ENCODE measurements around the gene ZFYVE9.
"Not testable (repeated sequence)": the region's sequence is repeated elsewhere in the genome, so short reads cannot be mapped to it uniquely, and the experiment has no call there.

The ZFYVE9 gene, protein sequence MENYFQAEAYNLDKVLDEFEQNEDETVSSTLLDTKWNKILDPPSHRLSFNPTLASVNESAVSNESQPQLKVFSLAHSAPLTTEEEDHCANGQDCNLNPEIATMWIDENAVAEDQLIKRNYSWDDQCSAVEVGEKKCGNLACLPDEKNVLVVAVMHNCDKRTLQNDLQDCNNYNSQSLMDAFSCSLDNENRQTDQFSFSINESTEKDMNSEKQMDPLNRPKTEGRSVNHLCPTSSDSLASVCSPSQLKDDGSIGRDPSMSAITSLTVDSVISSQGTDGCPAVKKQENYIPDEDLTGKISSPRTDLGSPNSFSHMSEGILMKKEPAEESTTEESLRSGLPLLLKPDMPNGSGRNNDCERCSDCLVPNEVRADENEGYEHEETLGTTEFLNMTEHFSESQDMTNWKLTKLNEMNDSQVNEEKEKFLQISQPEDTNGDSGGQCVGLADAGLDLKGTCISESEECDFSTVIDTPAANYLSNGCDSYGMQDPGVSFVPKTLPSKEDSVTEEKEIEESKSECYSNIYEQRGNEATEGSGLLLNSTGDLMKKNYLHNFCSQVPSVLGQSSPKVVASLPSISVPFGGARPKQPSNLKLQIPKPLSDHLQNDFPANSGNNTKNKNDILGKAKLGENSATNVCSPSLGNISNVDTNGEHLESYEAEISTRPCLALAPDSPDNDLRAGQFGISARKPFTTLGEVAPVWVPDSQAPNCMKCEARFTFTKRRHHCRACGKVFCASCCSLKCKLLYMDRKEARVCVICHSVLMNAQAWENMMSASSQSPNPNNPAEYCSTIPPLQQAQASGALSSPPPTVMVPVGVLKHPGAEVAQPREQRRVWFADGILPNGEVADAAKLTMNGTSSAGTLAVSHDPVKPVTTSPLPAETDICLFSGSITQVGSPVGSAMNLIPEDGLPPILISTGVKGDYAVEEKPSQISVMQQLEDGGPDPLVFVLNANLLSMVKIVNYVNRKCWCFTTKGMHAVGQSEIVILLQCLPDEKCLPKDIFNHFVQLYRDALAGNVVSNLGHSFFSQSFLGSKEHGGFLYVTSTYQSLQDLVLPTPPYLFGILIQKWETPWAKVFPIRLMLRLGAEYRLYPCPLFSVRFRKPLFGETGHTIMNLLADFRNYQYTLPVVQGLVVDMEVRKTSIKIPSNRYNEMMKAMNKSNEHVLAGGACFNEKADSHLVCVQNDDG (N-terminal part only)

DNA sequence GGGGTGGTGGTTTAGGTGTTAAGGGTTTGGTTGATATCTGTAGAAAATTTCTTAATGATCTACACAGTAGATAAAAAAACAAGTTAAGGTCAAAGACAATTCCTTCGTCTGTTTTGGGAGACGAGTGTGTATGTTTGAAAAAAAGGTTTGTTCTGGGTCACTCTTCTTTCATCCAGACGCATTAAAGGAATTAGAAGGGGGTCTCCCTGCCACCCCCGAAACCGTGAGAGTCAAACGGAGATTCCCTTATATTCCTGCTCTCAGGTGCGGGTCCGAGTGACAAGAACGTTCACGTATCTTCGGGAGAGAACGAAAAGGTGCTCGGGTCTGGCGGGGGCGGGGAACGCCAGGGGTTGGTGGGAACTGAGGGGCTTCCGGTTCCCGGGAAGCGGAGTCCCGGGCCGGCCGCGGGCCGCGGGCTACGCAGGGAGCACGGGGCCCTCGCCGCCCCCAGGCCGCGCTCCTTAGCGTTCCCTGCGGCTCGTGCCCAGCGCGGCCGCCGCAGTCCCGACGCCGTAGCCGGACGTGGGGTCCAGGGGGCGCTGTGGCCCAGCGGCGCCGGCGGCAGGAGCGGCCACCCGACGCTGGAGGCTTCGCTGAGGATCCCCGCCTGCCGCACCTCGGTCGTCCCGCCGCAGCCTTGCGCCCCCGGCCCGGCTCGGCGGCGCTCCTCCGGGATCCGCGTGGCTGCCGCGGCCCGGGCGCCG is at the start of gene ZFYVE9:
Gene ZFYVE9 (plus strand): TSS at position 577 of the 707 bp plus-strand sequence. CDS start 91,118 bp downstream, outside the sequence.
- DNase-seq (ENCODE audit: low spot score), result peak; percentile 83

DNA sequence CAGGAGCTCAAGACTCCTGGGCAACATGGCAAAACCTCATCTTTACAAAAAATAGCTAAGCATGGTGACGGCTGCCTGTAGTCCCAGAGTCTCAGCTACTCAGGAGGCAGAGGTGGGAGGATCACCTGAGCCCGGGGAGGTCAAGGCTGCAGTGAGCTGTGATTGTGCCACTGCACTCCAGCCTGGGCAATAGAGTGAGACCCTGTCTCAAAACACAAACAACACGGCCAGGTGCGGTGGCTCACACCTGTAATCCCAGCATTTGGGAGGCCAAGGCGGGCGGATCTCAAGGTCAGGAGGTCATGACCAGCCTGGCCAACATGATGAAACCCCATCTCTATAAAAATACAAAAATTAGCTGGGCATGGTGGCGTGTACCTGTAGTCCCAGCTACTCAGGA is 47.6 kb upstream of the ZFYVE9 start:
- not testable (repeated sequence) for DNase-seq (ENCODE audit: low spot score)

DNA sequence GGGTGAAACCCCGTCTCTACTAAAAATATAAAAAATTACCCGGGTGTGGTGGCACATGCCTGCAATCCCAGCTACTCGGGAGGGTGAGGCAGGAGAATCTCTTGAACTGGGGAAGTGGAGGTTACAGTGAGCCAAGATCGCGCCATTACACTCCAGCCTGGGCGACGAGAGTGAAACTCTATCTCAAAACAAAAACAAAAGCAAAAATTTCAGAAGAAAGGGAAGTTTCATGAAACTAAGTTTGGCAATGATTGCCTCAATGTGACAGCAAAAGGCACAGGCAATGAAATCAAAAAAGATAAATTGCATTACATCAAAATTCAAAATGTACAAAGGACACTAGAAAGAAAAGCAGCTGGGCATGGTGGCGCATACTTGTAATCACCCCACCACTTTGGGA is 45.7 kb upstream of the ZFYVE9 start:
- no peak for DNase-seq (ENCODE audit: low spot score)

DNA sequence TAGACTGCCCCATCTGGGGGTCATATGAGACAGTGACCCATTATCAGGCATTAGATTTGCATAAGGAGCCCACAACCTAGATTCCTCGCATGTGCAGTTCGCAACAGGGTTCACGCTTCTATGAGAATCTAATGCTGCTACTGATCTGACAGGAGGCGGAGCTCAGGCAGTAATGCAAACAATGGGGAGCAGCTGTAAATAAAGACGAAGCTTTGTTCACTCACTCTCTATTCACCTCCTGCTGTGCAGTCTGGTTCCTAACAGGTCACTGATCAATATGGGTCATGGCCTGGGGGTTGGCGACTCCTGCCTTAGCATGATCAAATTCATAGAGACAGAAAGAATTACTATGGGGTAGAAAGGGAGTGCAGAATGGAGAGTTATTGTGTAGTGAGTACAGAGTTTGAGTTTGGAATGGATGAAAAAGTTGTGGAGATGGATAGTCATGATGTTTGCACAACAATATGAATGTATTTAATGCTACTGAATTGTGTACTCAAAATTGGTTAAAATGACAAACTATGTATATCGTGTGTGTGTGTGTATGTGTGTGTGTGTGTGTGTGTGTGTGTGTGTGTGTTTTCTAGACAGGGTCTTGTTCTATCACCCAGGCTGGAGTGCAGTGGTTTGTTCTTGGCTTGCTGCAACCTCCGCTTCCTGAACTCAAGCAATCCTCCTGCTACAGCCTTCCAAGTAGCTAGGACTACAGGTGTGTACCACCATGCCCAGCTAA is 43.6 kb upstream of the ZFYVE9 start:
- no peak for DNase-seq (ENCODE audit: low spot score)

DNA sequence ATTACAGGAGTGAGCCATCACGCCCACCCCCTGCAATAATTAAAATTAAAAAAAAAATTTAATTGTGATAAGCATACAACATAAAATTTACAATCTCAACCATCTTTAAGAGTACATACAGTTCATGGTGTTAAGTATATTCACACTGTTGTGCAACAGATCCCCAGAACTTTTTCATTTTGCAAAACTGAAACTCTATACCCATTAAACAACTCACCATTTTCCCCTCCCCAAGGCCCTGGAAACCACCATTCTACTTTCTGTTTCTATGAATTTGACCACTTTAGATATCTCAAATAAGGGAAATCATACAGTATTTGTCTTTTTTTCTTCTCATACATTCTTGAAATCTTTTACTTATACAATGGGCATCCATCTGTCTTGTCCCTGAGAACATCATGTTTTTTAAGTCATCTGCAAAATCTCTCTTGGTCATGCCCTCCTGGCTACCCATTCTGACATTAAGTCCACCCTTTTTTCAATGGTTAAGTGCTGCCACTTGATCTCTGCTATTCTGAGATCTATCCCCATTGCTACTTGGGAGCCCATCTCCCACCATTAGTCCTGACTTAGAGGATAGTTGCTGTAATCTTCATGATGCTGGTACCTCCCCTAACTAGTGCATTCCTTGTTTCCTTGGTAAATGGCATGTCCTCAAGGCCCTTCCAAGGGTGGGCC is 39.4 kb upstream of the ZFYVE9 start:
- DNase-seq (ENCODE audit: low spot score), result no peak

DNA sequence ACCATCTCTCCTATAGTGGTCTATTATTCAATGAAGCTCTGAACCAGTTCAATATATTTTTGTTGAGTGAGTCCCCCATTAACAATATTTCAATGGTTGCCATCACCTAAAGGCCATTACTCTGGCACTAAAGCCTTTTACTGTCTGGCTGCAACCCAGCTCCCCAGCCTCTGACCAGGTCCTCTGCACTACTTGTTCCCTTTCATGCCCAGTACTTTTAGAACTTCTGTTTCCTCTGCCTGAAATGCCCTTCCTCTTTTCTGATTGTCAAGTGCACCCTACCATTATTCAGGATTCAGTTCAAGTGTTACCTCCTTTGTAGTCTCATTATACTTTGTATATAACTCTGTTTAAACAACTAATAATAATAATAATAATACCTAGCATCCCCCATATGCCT is 30.4 kb upstream of the ZFYVE9 start:
- DNase-seq (ENCODE audit: low spot score), result no peak

DNA sequence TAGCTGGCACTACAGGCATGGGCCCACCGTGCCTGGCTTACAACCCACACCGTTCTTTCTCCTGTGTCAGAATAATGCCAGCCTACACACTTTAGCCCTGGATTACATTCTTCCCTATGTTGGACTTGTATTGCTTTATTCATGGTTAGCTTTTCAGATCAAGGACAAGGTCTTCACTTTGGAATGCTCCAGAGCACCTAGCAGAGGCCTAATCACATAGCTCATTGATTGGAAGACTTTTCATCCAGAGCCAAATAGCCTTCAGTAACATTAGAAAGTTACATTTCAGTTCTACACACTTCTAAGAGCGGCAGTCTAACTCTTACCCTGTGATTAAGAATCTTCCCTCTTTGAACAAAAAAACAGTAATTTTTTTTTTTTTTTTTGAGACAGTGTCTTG is 29.4 kb upstream of the ZFYVE9 start:
- no peak for DNase-seq (ENCODE audit: low spot score)

DNA sequence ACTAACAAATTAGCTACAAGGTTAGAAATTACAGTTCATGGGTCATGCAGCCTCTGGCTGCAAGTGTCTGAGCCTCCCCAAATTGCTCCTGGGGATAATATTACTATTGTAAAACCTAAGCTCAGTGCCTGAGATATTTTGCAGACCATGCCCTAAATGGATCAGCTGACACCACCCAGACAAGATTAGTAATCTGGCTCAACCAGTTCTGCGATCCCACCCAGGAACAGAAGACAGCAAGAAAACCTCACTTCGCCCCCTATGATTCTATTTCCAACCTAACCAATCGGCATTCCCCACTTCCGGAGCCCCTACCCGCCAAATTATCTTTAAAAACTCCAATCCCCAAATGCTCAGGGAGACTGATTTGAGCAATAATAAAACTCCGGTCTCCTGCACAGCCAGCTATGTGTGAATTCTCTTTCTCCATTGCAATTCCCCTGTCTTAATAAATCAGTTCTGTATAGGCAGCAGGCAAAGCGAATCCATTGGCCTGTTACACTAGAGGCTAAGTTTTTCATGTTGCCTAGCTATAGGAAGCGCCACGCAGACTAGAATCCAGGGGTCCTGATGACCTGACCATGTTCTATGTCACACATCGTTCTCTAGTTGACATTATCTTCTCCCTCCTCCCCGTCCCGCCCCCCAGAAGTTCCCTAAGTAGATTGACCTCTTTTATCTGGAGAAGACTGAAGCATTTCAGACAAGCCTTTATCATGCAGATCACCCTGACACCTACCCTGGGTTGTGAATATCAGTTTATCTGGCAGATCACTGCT is 22.4 kb upstream of the ZFYVE9 start:
- DNase-seq (ENCODE audit: low spot score), result no peak

DNA sequence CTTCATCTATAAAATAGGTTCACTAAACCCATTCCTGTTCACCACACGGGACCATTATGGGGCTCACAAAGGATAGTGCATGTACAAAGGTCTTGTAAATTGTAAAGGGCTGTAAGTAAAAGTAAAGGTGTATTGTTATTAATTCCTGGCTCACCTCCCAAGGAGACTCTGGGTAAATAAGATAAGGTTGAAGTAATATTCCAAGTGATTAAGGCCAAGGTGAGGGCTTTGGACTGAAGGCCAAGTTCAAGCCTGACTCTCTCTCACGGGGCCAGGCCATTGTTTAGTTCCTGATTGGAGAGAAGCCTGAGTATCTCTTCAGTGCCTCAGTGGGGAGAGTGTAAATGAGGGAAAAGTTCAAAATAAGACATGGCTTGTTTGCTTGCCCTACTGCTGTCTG is 19.5 kb upstream of the ZFYVE9 start:
- DNase-seq (ENCODE audit: low spot score), result no peak

DNA sequence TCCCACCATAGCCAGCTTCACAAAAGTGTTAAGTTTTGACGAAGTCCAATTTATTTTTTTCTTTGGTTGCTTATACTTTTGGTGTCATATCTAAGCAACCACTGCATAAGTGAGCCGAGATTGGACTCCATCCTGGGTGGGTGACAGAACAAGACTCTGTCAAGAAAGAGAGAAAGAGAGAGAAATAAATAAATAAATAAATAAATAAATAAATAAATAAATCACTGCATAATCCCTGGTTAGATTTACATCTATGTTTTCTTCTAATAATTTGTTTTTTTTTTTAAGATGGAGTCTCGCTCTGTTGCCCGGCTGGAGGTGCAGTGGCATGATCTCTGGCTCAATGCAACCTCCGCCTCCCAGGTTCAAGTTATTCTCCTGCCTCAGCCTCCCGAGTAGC is 18.3 kb upstream of the ZFYVE9 start:
- no peak for DNase-seq (ENCODE audit: low spot score)

DNA sequence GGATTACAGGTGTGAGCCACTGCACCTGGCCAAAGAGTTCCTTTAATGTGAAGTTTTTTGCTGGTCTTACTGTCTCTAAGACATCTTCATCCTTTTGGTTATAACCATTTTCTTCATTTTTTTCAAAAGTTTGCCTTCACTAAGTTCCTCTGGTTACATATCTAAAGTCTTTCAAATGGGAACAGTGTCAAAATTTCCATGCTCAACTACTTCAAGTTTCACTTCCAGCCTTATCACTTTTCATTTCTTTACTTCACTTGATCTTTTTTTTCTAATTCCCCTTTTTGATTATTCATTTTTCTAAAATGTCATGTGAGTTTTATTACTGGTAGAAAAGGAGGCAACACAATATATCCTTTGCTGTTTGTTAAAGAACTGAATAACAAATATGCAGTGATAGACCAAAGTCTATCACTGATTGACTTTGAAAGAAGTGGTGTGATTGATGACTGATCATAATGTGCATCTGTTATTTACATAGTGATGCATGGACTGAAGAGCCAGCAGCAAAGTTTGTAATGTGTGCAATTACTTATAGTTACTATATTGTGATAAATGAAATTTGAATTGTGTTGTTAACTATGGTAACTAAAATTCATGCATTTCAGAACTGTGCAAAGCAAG is 16.0 kb upstream of the ZFYVE9 start:
- no peak for DNase-seq (ENCODE audit: low spot score)

DNA sequence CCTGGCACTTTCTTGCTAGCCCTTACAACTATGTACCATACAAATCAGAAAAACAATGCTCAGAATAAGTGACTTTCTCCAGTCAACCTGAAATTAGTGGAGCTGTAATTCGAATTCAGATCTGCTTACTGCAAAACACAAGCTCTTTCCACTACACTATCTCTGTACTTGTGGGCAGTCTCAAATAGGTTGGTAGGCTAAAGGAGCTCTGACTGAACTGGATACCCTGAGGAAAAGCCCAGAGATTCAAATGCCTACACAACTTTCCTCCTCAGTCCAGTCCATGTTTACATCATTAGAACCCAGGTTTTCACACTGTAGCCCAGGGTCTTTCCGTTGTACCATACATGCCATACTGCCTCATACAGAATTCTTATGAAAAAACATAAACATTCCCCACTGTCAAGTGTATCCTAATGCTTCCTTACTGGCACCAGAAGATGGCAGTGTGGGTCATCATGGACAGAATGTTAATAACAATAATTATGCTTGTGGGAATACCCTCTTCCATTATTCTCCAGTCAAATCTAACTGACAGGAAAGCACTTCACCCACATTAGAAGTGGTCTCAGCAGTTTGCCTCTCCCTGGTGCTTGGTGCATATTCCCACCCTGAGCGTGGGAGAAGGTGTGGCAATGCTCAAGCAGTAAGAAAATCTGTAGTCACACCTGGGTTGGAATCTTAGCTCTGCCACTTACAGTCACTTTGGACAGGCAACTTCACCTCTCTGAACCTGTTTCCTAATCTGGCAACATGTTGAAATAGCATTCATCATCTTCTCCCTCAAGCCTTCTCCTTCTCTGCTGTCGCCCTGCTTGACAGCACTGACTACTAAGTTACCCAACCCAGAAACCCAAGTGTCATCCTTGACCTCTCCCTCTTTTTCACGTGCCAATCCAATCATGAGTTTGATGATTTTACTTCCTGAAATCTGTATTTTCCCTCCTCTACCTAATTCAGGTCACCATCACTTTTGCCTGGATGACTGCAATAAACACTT is 14.4 kb upstream of the ZFYVE9 start:
- DNase-seq (ENCODE audit: low spot score), result peak; percentile 60

DNA sequence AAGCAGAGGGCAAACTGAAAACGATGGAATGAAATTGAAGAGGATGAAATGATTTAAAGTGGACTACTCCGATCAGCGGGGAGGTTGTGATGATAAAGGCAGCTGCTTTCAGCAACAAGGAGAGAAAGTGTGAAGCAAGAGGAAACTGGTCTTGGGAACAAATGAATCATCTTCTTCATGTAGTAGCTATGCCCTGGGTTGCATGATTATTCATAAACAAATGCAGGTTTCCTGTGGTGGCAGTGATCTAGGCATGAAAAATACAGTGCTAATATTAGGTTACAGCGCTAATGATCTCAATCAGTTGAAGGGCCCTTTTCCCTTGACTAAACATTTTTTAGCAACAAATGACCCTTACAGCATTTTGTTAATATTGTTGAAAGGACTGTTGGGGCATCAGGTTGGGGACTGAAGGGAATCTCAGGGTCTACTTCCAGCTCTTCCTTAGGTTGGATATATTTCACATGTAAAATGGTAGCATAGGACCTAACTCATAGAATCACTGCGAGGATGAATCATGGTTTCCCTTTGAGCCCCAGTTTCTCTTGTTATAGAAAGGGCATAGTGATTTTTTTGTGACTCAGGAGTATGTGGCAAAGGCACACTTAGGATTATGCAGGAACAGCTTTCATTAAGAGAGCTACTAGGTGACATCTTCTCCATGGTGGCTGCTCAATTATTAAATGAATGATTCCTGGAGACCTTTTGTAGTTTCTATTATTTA is 1.9 kb upstream of the ZFYVE9 start:
- DNase-seq (ENCODE audit: low spot score), result peak; percentile 83

DNA sequence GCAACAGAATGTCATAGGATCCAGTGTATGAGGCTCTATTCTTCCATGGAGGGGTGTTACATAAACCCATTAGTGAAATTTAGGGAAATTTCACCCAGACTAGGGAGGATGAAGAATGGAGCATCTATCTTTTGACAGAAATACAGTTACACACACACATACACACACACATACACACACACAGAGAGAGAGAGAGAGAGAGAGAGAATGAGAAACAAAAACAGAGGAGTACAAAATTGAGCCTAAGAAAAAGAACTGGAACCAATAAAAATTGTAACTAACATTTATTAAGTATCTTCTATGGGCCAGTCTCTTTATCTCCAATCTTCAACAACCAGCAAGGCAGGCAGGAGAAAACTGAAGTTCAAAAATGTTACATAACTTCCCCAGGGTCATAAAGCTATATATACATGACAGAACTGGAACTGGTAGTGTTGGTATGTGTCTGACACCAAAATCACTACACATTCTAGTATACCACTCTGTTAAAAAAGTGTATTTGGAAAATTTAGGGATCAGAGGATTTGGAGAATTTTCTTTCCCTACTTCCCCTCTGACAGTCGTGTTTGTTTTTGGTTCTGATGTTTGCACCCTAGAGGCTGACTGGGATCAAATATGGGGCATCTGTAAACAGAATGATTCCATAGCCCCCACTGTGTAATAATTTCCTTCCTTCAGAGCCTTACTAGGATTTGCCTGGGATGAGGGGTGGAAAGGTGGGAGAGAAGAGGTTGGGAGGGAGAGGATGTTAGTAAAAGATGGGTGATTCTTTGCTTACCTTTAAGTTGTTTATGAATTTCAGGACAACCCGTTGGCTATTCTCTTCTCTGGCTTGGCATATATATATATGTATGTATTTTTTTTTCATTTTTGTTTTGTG is 1.0 kb upstream of the ZFYVE9 start:
- no peak for DNase-seq (ENCODE audit: low spot score)

DNA sequence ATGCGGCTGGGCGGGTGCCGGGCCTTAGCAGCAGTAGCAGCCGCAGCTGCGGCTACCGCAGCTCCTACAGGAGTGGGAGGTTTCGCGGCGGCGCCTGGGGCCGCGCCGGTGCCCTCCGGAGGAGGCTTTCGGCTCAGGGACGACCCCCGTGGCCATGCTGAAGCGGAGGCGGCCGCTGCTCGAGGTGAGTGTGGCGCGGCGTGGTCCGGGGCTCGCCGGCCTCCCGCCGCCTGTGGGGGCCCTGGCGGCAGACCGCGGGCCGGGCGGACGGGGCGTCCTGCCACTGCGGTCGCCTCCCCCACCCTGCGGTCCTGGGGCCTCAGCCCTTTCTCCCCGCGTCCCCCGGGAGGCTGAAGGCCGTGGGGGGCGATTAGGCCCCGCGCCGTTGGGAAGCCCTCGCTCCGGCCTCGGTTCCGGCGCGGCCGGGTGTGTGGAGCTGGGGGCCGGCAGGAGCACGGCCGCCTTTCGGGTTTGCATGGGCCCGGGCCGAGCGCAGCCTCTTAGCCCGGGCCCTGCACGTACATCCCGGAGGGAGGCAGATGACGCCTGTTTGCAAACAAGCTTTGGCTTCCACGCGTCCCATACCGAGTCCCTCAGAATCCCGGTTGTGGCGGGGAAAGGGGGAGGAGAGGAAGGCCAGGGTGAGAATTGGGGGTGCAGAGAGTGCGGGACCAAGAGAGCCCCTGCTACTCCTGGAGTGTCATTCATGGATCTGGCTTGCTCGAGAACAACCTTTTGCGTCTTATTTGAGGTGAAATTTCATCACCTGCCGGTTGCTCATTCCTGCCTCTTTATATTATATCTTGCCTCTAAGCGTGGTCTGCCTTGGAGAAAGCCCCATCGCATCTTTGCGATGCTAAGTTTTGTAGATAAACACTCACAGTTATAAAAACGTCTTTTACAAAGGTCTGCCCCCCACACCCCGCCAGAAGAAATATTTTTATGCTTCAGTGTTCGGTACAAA is 613 bp downstream of the ZFYVE9 start:
- peak; percentile 61 for DNase-seq (ENCODE audit: low spot score)
